GM12878 (cell line): ENCODE measurements around the gene CACNA1G. TPM values are rescaled to one million over a fixed set of nuclear protein-coding genes. Genes with fewer than 3 reads are reported as not detected.

Experiments used
- ATAC-seq: fragments of 200-7000 bp; cut with Tn5 transposase; 3 replicates; pipeline ENCODE4 v1.9.1; 2020; ENCODE audit warnings: mild to moderate bottlenecking, moderate library complexity
- BruUV-seq: library from RNA; stranded (reverse); fragments of 400-500 nt; replicated peaks from 2 replicates; lab custom pipeline; 2021; lab: Mats Ljungman, UMichigan
- CTCF ChIA-PET: fragments of 300-600 bp; sonication (Branson Sonifier 250); formaldehyde crosslinking; extraction: SDS; loops from one replicate; lab custom pipeline; 2021; ENCODE audit warnings: inconsistent platforms; lab: Yijun Ruan, JAX
- POLR2A ChIA-PET: fragments of 350-600 bp; formaldehyde crosslinking; extraction: SDS; loops from one replicate; lab custom pipeline; 2021; ENCODE audit warnings: inconsistent platforms; lab: Charles Lee
- RAD21 ChIA-PET: fragments of 300-600 bp; sonication (Branson Sonifier 250); formaldehyde crosslinking; loops from one replicate; lab custom pipeline; 2023; ENCODE audit warnings: antibody characterized with exemption; ENCODE audit not compliant: unreplicated experiment; lab: Charles Lee
- SMC1A ChIA-PET: fragments of 300-600 bp; sonication (Branson Sonifier 250); formaldehyde crosslinking; loops from one replicate; lab custom pipeline; 2023; ENCODE audit not compliant: unreplicated experiment, uncharacterized antibody; lab: Charles Lee
- DNase-seq: peaks from one replicate; pipeline ENCODE4 v3.0.0-alpha.2; 2011; ENCODE audit warnings: low read depth, low spot score
- FAIRE-seq: peaks from 3 replicates; lab custom pipeline; 2011; peaks lifted over from hg19 to GRCh38; lab: Jason Lieb, UNC
- H2AFZ ChIP-seq: 2 replicates; pipeline ENCODE4 v1.6.0; 2011; ENCODE audit warnings: low read depth, low read length, control low read depth; ENCODE audit not compliant: control insufficient read depth
- H3K27ac ChIP-seq: 2 replicates; pipeline ENCODE4 v1.5.1; 2011; ENCODE audit warnings: control low read depth; ENCODE audit not compliant: control insufficient read depth, insufficient read depth
- H3K27me3 ChIP-seq, 2 experiments: replicated peaks in 1 of 2; 2 replicates each; pipeline versions ENCODE4 v1.6.0 to v1.6.1; 2011; ENCODE audit warnings: low read length in 1 of 2; ENCODE audit not compliant: control insufficient read depth in 2 of 2, insufficient read depth in 2 of 2
- H3K36me3 ChIP-seq, 2 experiments: 2 replicates each; pipeline ENCODE4 v1.5.1; 2011; ENCODE audit warnings: low read length in 1 of 2; ENCODE audit not compliant: control insufficient read depth in 2 of 2, insufficient read depth in 2 of 2
- H3K4me1 ChIP-seq: 2 replicates; pipeline ENCODE4 v1.6.1; 2011; ENCODE audit warnings: mild to moderate bottlenecking, low read length, moderate library complexity, mixed read lengths; ENCODE audit not compliant: control insufficient read depth, insufficient read depth
- H3K4me2 ChIP-seq: 2 replicates; pipeline ENCODE4 v1.6.0; 2011; ENCODE audit warnings: control low read depth; ENCODE audit not compliant: control insufficient read depth, insufficient read depth
- H3K4me3 ChIP-seq: fragments of 200-600 bp; sonication (generic); 2 replicates; pipeline ENCODE4 v1.5.1; 2016
- H3K79me2 ChIP-seq: 2 replicates; pipeline ENCODE4 v1.6.0; 2011; ENCODE audit warnings: low read length; ENCODE audit not compliant: control insufficient read depth, insufficient read depth
- H3K9ac ChIP-seq: 2 replicates; pipeline ENCODE4 v1.8.0; 2011; ENCODE audit warnings: low read length, control low read depth, mixed read lengths; ENCODE audit not compliant: control insufficient read depth, insufficient read depth
- H3K9me3 ChIP-seq: replicated peaks from 3 replicates; pipeline ENCODE4 v1.5.1; 2011; ENCODE audit warnings: mild to moderate bottlenecking, low read length; ENCODE audit not compliant: control insufficient read depth, insufficient read depth
- H4K20me1 ChIP-seq: 2 replicates; pipeline ENCODE4 v1.6.0; 2011; ENCODE audit not compliant: control insufficient read depth, insufficient read depth
- HDAC6 ChIP-seq: fragments of 200-600 bp; sonication (generic); IDR thresholded peaks from one replicate; pipeline ENCODE4 v1.8.0; 2017; ENCODE audit warnings: antibody characterized with exemption; ENCODE audit not compliant: unreplicated experiment
- POU2F2 ChIP-seq: IDR thresholded peaks from 3 replicates; pipeline ENCODE4 v1.6.1; 2011; ENCODE audit warnings: low read depth, mild to moderate bottlenecking, low read length, borderline replicate concordance
- PRDM15 ChIP-seq: fragments of 450-650 bp; formaldehyde crosslinking; IDR thresholded peaks from 2 replicates; pipeline ENCODE4 v1.4.0; 2020; ENCODE audit warnings: mild to moderate bottlenecking, moderate library complexity
- SREBF1 ChIP-seq: IDR thresholded peaks from 2 replicates; pipeline ENCODE4 v1.6.1; 2012; ENCODE audit warnings: mild to moderate bottlenecking, low read length
- ZBTB11 ChIP-seq: fragments of 450-650 bp; formaldehyde crosslinking; IDR thresholded peaks from 2 replicates; pipeline ENCODE4 v1.5.0; 2022; ENCODE audit warnings: mild to moderate bottlenecking, missing genetic modification characterization
- ZBTB33 ChIP-seq: fragments of 450-650 bp; IDR thresholded peaks from 2 replicates; pipeline ENCODE4 v1.6.1; 2017; ENCODE audit warnings: mild to moderate bottlenecking
- ZNF592 ChIP-seq: fragments of 450-650 bp; IDR thresholded peaks from 2 replicates; pipeline ENCODE4 v1.6.1; 2017; ENCODE audit warnings: mild to moderate bottlenecking, moderate library complexity
- WGBS: methylation state at CpG from one replicate; pipeline ENCODE4 v1.1.6; 2016; ENCODE audit warnings: low lambda C conversion rate; ENCODE audit not compliant: insufficient replicate concordance, insufficient coverage; ENCODE audit errors: missing lambda C conversion rate; 5-methylcytosine and 5-hydroxymethylcytosine counted together
- in situ Hi-C: fragments of 300-500 bp; cut with MboI; formaldehyde crosslinking; loops from 9 replicates; pipeline ENCODE4 v1.14.3; 2018; ENCODE audit warnings: mixed read lengths
- intact Hi-C: fragments of 100-400 bp; cut with micrococcal nuclease; formaldehyde crosslinking; loops from one replicate; pipeline ENCODE4 v1.14.2; 2022; ENCODE audit not compliant: unreplicated experiment
- polyA plus RNA-seq, 11 experiments: library from polyadenylated mRNA; depleted of rRNA in 4 of 11; unstranded in 6 of 11; stranded (reverse) in 5 of 11; fragments of >200 nt; fragmentation: Nextera tagmentation in 4 of 11; fragmentation: Illumina TruSeq in 1 of 11; extraction: Ambion mirVana in 4 of 11; extraction: Trizol in 1 of 11; gene quantifications; 1 replicate in 1 of 11; 2 replicates in 10 of 11; pipeline versions ENCODE4 v1.2.1 to v1.2.3, GENCODE V29; 2011 to 2016; ENCODE audit warnings: inconsistent platforms in 2 of 11, missing spikeins in 2 of 11, low read depth in 1 of 11
- total RNA-seq, 4 experiments: library from RNA; depleted of rRNA in 3 of 4; stranded (reverse); fragments of >200 nt in 3 of 4; fragmentation: Illumina TruSeq in 1 of 4; extraction: Trizol in 1 of 4; gene quantifications; 2 replicates each; pipeline versions ENCODE4 v1.2.1 to v1.2.3, GENCODE V29; 2013 to 2021

CACNA1G gene
- total and polyA plus RNA-seq, 10 of the 15 experiments (the other 5 are each of a cell fraction or from before 2014, with no cell fraction given), result 0.03 to 0.15 TPM; not detected in 8

GRCh38 chr17:50539762-50540559 lies 20.6 kb upstream of the CACNA1G start:
- Histone ChIP-seq H3K4me2 (no peak overlapping the region), H3K36me3 (no peaks in the 10 kb centered on the region), H4K20me1 (no peaks in the 10 kb centered on the region), H3K9ac (no peak overlapping the region), H3K27me3 (no peaks in the 10 kb centered on the region), H2AFZ (no peak overlapping the region), H3K4me1 (peaks cover 10% of the 10 kb centered on the region; the same call in 1 of the 2 replicates), H3K4me3 (no peak overlapping the region), H3K79me2 (no peaks in the 10 kb centered on the region), H3K9me3 (no peaks in the 10 kb centered on the region), H3K27ac (no peak overlapping the region)
- no peak for ATAC-seq
- no TSS peak for BruUV-seq
- 43% methylated on average over 15 of the region's 15 CpGs for WGBS
- DNase-seq, result no peak
- FAIRE-seq, result no peak
- intact Hi-C loops (loop anchor here (10.0 kb wide), 1 partner anchor 415 kb away; no protein-coding TSS in a partner anchor), in situ Hi-C loops (loop anchor here (5.0 to 10.0 kb wide), 4 partner anchors 52 to 415 kb away; no protein-coding TSS in a partner anchor)
- CTCF ChIA-PET, result no interaction called here
- SMC1A ChIA-PET, result no interaction called here
- POLR2A ChIA-PET, result no interaction called here
- RAD21 ChIA-PET, result interaction anchor here (1.1 kb wide), 1 partner anchor 61 kb away, joined by 3 read pairs; no protein-coding TSS in a partner anchor
- no peak for TF ChIP-seq SREBF1
- no peak for TF ChIP-seq ZBTB33
- TF ChIP-seq PRDM15, result no peak
- no peak for TF ChIP-seq ZNF592
- TF ChIP-seq POU2F2, result no peak
- TF ChIP-seq ZBTB11 (CRISPR knock-in tag), result no peak
- no peak for TF ChIP-seq HDAC6
